ENCODE data around the gene YWHAG.
"Not testable (repeated sequence)": the region's sequence is repeated elsewhere in the genome, so short reads cannot be mapped to it uniquely, and the experiment has no call there.

The YWHAG gene

GRCh38 chr7:76316984-76317781, 41.6 kb downstream of the YWHAG start:
- DNase-seq: no peak

- no peak for DNase-seq
Measured at GRCh38 chr7:76315364-76315763, 43.4 kb downstream of the YWHAG start.

GRCh38 chr7:76314740-76315139, 44.1 kb downstream of the YWHAG start:
- DNase-seq: not testable (repeated sequence)

- peak; percentile 98 to 99 for DNase-seq
Measured at GRCh38 chr7:76314042-76314721, 44.6 kb downstream of the YWHAG start.

GRCh38 chr7:76311838-76312237, 47.0 kb downstream of the YWHAG start:
- DNase-seq: not testable (repeated sequence)

- no peak for DNase-seq
Measured at GRCh38 chr7:76310102-76310957, 48.5 kb downstream of the YWHAG start.

- not testable (repeated sequence) for DNase-seq
Measured at GRCh38 chr7:76309341-76310101, 49.3 kb downstream of the YWHAG start.

GRCh38 chr7:76308874-76309273, 49.9 kb downstream of the YWHAG start:
- DNase-seq: not testable (repeated sequence)

GRCh38 chr7:76304888-76305375, 53.9 kb downstream of the YWHAG start:
- DNase-seq: no peak

GRCh38 chr7:76303202-76304147, 55.3 kb downstream of the YWHAG start:
- DNase-seq: peak; percentile 70 to 71

- DNase-seq: peak in 1 of 2 donors; percentile 33
Measured at GRCh38 chr7:76302347-76303201, 56.2 kb downstream of the YWHAG start, which contains the start of gene HSPB1. Gene HSPB1 (plus strand): TSS chr7:76302673. CDS start chr7:76302713, 40 bp downstream.

- DNase-seq: no peak
Measured at GRCh38 chr7:76301000-76301399, 57.8 kb downstream of the YWHAG start.

- no peak for DNase-seq
Measured at GRCh38 chr7:76300166-76300731, 58.5 kb downstream of the YWHAG start.

- DNase-seq: no peak
Measured at GRCh38 chr7:76296743-76297740, 61.7 kb downstream of the YWHAG start.

GRCh38 chr7:76294344-76295024, 64.3 kb downstream of the YWHAG start:
- no peak for DNase-seq

GRCh38 chr7:76293407-76293901, 65.3 kb downstream of the YWHAG start:
- no peak for DNase-seq

GRCh38 chr7:76292911-76293310, 65.9 kb downstream of the YWHAG start:
- DNase-seq: not testable (repeated sequence)

GRCh38 chr7:76292213-76292573, 66.6 kb downstream of the YWHAG start:
- DNase-seq: no peak
